PC-3 (cell line): Measurements from ENCODE around the gene C7orf57. TPM values are rescaled to one million over a fixed set of nuclear protein-coding genes. Genes with fewer than 3 reads are reported as not detected.

Experiments used
- ATAC-seq: fragments of 200-7000 bp; cut with Tn5 transposase; 2 replicates; pipeline ENCODE4 v1.9.1; 2020; ENCODE audit warnings: mild to moderate bottlenecking, moderate library complexity
- BruUV-seq: library from RNA; stranded (reverse); fragments of 400-500 nt; replicated peaks from 2 replicates; lab custom pipeline; 2021; lab: Mats Ljungman, UMichigan
- CTCF ChIA-PET: fragments of 300-600 bp; sonication (Branson Sonifier 250); formaldehyde crosslinking; loops from one replicate; lab custom pipeline; 2022; ENCODE audit warnings: antibody characterized with exemption; lab: Charles Lee
- POLR2A ChIA-PET: fragments of 300-600 bp; sonication (Branson Sonifier 250); formaldehyde crosslinking; loops from one replicate; lab custom pipeline; 2022; ENCODE audit warnings: antibody characterized with exemption; ENCODE audit not compliant: unreplicated experiment; lab: Charles Lee
- DNase-seq: peaks from one replicate; pipeline ENCODE4 v3.0.0-alpha.2; 2015
- H2AFZ ChIP-seq: fragments of 300-600 bp; sonication (generic); 2 replicates; pipeline ENCODE4 v1.6.0; 2016; ENCODE audit warnings: antibody characterized with exemption, low read length
- H3F3A ChIP-seq: fragments of 300-600 bp; sonication (generic); one replicate; pipeline ENCODE4 v1.6.0; 2017; ENCODE audit warnings: antibody characterized with exemption, low read length, control low read depth, mild to moderate bottlenecking; ENCODE audit not compliant: unreplicated experiment
- H3K27ac ChIP-seq: fragments of 300-600 bp; sonication (generic); 2 replicates; pipeline ENCODE4 v1.5.1; 2016; ENCODE audit warnings: mild to moderate bottlenecking, low read length
- H3K27me3 ChIP-seq: fragments of 300-600 bp; sonication (generic); 2 replicates; pipeline ENCODE4 v1.6.1; 2016; ENCODE audit warnings: low read length, mixed read lengths
- H3K36me3 ChIP-seq: fragments of 300-600 bp; sonication (generic); 2 replicates; pipeline ENCODE4 v1.6.1; 2016; ENCODE audit warnings: low read depth, mixed run types, low read length, mixed read lengths
- H3K4me1 ChIP-seq: fragments of 300-600 bp; sonication (generic); 2 replicates; pipeline ENCODE4 v1.5.1; 2016; ENCODE audit warnings: low read length; ENCODE audit not compliant: insufficient read depth
- H3K4me2 ChIP-seq: fragments of 300-600 bp; sonication (generic); 2 replicates; pipeline ENCODE4 v1.6.0; 2016; ENCODE audit warnings: low read length
- H3K4me3 ChIP-seq: fragments of 300-600 bp; sonication (generic); 2 replicates; pipeline ENCODE4 v1.5.1; 2016; ENCODE audit warnings: mild to moderate bottlenecking, low read length, mixed read lengths
- H3K79me2 ChIP-seq: fragments of 300-600 bp; sonication (generic); 2 replicates; pipeline ENCODE4 v1.6.1; 2017; ENCODE audit warnings: low read length, mixed read lengths
- H3K9ac ChIP-seq: fragments of 300-600 bp; sonication (generic); 2 replicates; pipeline ENCODE4 v1.6.0; 2016; ENCODE audit warnings: mild to moderate bottlenecking, low read length
- H3K9me2 ChIP-seq: fragments of 300-600 bp; sonication (generic); replicated peaks from 2 replicates; pipeline ENCODE4 v1.6.1; 2016; ENCODE audit warnings: mixed run types, low read length, mixed read lengths
- H3K9me3 ChIP-seq: fragments of 300-600 bp; sonication (generic); 2 replicates; pipeline ENCODE4 v1.6.1; 2016; ENCODE audit warnings: low read length, mixed read lengths
- H4K20me1 ChIP-seq: fragments of 300-600 bp; sonication (generic); 2 replicates; pipeline ENCODE4 v1.6.1; 2016; ENCODE audit warnings: low read length, mixed read lengths
- EZH2 ChIP-seq: fragments of 300-600 bp; sonication (generic); IDR thresholded peaks from one replicate; pipeline ENCODE4 v1.6.1; 2017; ENCODE audit warnings: antibody characterized with exemption, mild to moderate bottlenecking, low read length; ENCODE audit not compliant: unreplicated experiment
- EZH2phosphoT487 ChIP-seq: fragments of 300-600 bp; sonication (generic); IDR thresholded peaks from 2 replicates; pipeline ENCODE4 v1.6.1; 2018; ENCODE audit warnings: mild to moderate bottlenecking, antibody characterized with exemption, low read length, borderline replicate concordance
- intact Hi-C: fragments of 100-400 bp; cut with micrococcal nuclease; formaldehyde crosslinking; loops from 2 replicates; pipeline ENCODE4 v1.9.0; 2023
- total RNA-seq: library from RNA; depleted of rRNA; stranded (reverse); fragments of >200 nt; gene quantifications from 2 replicates; pipeline ENCODE4 v1.2.3, GENCODE V29; 2014; rRNA removed
- TF ChIP-seq, protein P1 (sequence below): fragments of 300-600 bp; sonication (generic); conservative IDR thresholded peaks from 2 replicates; pipeline ENCODE4 v1.5.1; 2017; ENCODE audit warnings: antibody characterized with exemption, low read depth, mild to moderate bottlenecking, low read length

The C7orf57 gene
- total RNA-seq, 1 experiment from 2014 or later = 0.15 TPM

DNA sequence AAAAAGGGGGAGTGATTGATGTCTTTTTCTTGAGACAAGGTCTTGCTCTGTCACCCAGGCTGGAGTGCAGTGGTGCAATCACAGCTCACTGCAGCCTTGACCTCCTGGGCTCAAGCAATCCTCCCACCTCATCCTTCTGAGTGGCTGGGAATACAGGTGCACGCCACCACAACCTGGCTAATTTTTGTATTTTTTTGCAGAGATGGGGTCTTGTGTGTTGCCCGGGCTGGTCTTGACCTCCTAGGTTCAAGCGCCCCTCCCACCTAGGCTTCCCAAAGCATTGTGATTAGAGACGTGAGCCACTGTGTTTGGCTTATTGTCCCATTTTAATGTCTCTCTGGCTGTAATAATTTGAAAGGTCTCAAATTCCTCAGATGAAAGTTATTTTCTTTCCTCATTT lies 75.5 kb downstream of the C7orf57 start:
- H3K9me3 ChIP-seq = no peaks in the 10 kb centered on the region
- no TSS peak for BruUV-seq
- peaks cover 10% of the 10 kb centered on the region; the same call in 1 of the 2 replicates for H3K36me3 ChIP-seq
- POLR2A ChIA-PET = no interaction called here
- no peak overlapping the region for H2AFZ ChIP-seq
- no peaks in the 10 kb centered on the region for H3K27me3 ChIP-seq
- no peak overlapping the region for H3K4me2 ChIP-seq
- no peak overlapping the region for H3K27ac ChIP-seq
- H3F3A ChIP-seq = no peaks in the 10 kb centered on the region
- no peaks in the 10 kb centered on the region for H3K79me2 ChIP-seq
- H4K20me1 ChIP-seq = no peaks in the 10 kb centered on the region
- intact Hi-C loops = loop anchor here (1.0 kb wide), 3 partner anchors 43 to 166 kb away; no protein-coding TSS in a partner anchor
- H3K9ac ChIP-seq = no peak overlapping the region
- DNase-seq (no peak), ATAC-seq (no peak)
- no peaks in the 10 kb centered on the region for H3K9me2 ChIP-seq
- CTCF ChIA-PET = interaction anchor here (0.5 to 1.5 kb wide), 3 partner anchors 10 to 166 kb away, joined by 3 to 14 read pairs (median 4); no protein-coding TSS in a partner anchor
- H3K4me1 ChIP-seq = peaks cover 12% of the 10 kb centered on the region
- no peak for TF ChIP-seq EZH2phosphoT487
- TF ChIP-seq, protein P1, sequence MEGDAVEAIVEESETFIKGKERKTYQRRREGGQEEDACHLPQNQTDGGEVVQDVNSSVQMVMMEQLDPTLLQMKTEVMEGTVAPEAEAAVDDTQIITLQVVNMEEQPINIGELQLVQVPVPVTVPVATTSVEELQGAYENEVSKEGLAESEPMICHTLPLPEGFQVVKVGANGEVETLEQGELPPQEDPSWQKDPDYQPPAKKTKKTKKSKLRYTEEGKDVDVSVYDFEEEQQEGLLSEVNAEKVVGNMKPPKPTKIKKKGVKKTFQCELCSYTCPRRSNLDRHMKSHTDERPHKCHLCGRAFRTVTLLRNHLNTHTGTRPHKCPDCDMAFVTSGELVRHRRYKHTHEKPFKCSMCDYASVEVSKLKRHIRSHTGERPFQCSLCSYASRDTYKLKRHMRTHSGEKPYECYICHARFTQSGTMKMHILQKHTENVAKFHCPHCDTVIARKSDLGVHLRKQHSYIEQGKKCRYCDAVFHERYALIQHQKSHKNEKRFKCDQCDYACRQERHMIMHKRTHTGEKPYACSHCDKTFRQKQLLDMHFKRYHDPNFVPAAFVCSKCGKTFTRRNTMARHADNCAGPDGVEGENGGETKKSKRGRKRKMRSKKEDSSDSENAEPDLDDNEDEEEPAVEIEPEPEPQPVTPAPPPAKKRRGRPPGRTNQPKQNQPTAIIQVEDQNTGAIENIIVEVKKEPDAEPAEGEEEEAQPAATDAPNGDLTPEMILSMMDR = no peak
- no peak for TF ChIP-seq EZH2
- no peak overlapping the region for H3K4me3 ChIP-seq

Other genes with a start within 250 kb of the C7orf57 start
- gene PKD1L1, start 87.1 kb upstream of the C7orf57 start, total RNA-seq = 0.04 and 0.17 TPM in 2 replicates
- 15.3 and 23.2 TPM in 2 replicates for gene HUS1, start 55.9 kb upstream of the C7orf57 start, total RNA-seq
- not detected in 2 replicates for gene SUN3, start 6.4 kb upstream of the C7orf57 start, total RNA-seq
- gene UPP1, start 53.7 kb downstream of the C7orf57 start, total RNA-seq = 71.9 and 77.7 TPM in 2 replicates
- 1.8 and 2.1 TPM in 2 replicates for gene ABCA13, start 135.9 kb downstream of the C7orf57 start, total RNA-seq